AG04450 (cell line): ENCODE data around the gene KIT. TPM values are rescaled to one million over a fixed set of nuclear protein-coding genes. Genes with fewer than 3 reads are reported as not detected.

Experiments
- CTCF ChIA-PET: fragments of 300-600, 350-600 bp; formaldehyde crosslinking; extraction: SDS; loops from one replicate; lab custom pipeline; 2022; ENCODE audit warnings: antibody characterized with exemption, inconsistent platforms; lab: Charles Lee
- POLR2A ChIA-PET: fragments of 350-600 bp; formaldehyde crosslinking; extraction: SDS; loops from one replicate; lab custom pipeline; 2021; ENCODE audit warnings: antibody characterized with exemption, inconsistent platforms; lab: Yijun Ruan, JAX
- DNase-seq: peaks from one replicate; pipeline ENCODE4 v3.0.0-alpha.2; 2011; ENCODE audit warnings: low read depth, low spot score
- H3K27ac ChIP-seq: one replicate; pipeline ENCODE4 v1.5.1; 2012; ENCODE audit warnings: low read depth, low read length, control low read depth
- H3K27me3 ChIP-seq: one replicate; pipeline ENCODE4 v1.6.0; 2012; ENCODE audit warnings: low read length; ENCODE audit not compliant: control insufficient read depth, insufficient read depth
- H3K4me3 ChIP-seq: 2 replicates; pipeline ENCODE4 v1.5.1; 2011; ENCODE audit warnings: mild to moderate bottlenecking, low read depth, low read length, control low read depth
- H3K9me3 ChIP-seq: 2 replicates; pipeline ENCODE4 v1.5.1; 2012; ENCODE audit warnings: low read length; ENCODE audit not compliant: control insufficient read depth, insufficient read depth
- polyA plus RNA-seq: library from polyadenylated mRNA; depleted of rRNA; stranded (reverse); fragments of >200 nt; gene quantifications from 2 replicates; pipeline ENCODE4 v1.2.3, GENCODE V29; 2011
- TF ChIP-seq, protein P1 (sequence below): IDR thresholded peaks from 2 replicates; pipeline ENCODE4 v1.5.1; 2011; ENCODE audit warnings: low read depth, low read length, control low read depth, inconsistent platforms

Gene KIT
- polyA plus RNA-seq, 1 experiment: 0.07 TPM

DNA sequence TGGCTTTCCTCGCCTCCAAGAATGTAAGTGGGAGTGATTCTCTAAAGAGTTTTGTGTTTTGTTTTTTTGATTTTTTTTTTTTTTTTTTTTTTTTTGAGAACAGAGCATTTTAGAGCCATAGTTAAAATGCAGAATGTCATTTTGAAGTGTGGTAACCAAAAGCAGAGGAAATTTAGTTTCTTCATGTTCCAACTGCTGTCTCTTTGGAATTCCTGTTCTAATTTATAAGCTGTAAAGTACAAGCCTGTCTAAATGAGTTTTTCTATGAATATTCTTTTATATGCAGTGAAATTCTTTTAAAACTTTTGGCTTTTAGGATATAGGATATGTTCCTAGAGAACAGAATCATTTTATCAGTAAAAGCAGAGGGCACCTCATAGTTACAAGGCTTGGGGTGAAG is 74.2 kb downstream of the KIT start:
- TF ChIP-seq, protein P1, sequence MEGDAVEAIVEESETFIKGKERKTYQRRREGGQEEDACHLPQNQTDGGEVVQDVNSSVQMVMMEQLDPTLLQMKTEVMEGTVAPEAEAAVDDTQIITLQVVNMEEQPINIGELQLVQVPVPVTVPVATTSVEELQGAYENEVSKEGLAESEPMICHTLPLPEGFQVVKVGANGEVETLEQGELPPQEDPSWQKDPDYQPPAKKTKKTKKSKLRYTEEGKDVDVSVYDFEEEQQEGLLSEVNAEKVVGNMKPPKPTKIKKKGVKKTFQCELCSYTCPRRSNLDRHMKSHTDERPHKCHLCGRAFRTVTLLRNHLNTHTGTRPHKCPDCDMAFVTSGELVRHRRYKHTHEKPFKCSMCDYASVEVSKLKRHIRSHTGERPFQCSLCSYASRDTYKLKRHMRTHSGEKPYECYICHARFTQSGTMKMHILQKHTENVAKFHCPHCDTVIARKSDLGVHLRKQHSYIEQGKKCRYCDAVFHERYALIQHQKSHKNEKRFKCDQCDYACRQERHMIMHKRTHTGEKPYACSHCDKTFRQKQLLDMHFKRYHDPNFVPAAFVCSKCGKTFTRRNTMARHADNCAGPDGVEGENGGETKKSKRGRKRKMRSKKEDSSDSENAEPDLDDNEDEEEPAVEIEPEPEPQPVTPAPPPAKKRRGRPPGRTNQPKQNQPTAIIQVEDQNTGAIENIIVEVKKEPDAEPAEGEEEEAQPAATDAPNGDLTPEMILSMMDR: no peak
- Histone ChIP-seq H3K9me3 (no peaks in the 10 kb centered on the region), H3K4me3 (no peak overlapping the region), H3K27me3 (no peaks in the 10 kb centered on the region), H3K27ac (no peak overlapping the region)
- ChIA-PET CTCF (no interaction called here), POLR2A (no interaction called here)
- DNase-seq: no peak

GRCh38 chr4:54737421-54737820 is 79.7 kb downstream of the KIT start:
- H3K27me3 ChIP-seq: no peaks in the 10 kb centered on the region
- H3K9me3 ChIP-seq: no peaks in the 10 kb centered on the region
- DNase-seq: no peak
- H3K27ac ChIP-seq: no peak overlapping the region
- no peak overlapping the region for H3K4me3 ChIP-seq
- TF ChIP-seq, protein P1: no peak
- ChIA-PET POLR2A (no interaction called here), CTCF (no interaction called here)

DNA sequence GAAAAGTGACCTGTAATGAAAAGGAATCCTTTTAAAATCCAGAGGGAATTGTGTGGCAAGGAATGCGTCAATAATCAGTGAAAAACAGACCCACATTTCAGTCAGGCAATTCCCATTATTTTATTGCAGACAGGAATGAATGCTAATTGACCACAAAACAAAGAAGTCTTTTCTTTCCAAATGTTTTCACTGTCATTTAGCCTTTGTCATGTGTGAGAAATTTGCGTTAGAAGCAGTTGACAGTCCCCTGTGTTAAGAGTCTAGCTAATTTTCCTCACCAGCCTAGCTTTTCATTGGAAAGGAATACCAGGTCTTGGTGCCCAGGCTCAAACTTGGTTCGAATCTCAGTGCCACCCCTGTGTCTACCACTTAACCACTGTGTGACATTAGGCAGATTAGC is 83.4 kb downstream of the KIT start:
- ChIA-PET CTCF (no interaction called here), POLR2A (no interaction called here)
- no peaks in the 10 kb centered on the region for H3K27me3 ChIP-seq

GRCh38 chr4:54742636-54743399 is 85.1 kb downstream of the KIT start:
- DNase-seq: no peak
- no peaks in the 10 kb centered on the region for H3K9me3 ChIP-seq
- ChIA-PET POLR2A (no interaction called here), CTCF (no interaction called here)
- no peak overlapping the region for H3K4me3 ChIP-seq
- TF ChIP-seq, protein P1: no peak
- H3K27ac ChIP-seq: no peak overlapping the region
- no peaks in the 10 kb centered on the region for H3K27me3 ChIP-seq

More for the DNA sequence above, 83.4 kb downstream of the KIT start:
- no peak overlapping the region for H3K4me3 ChIP-seq
- H3K27ac ChIP-seq: no peak overlapping the region
- H3K9me3 ChIP-seq: no peaks in the 10 kb centered on the region
- no peak for DNase-seq
- TF ChIP-seq, protein P1: no peak

- ChIA-PET POLR2A (no interaction called here), CTCF (interaction anchor here (0.7 kb wide), 1 partner anchor 9 kb away, joined by 4 read pairs; no protein-coding TSS in a partner anchor)
- TF ChIP-seq, protein P1: no peak
- no peak overlapping the region for H3K4me3 ChIP-seq
- DNase-seq: no peak
- no peaks in the 10 kb centered on the region for H3K9me3 ChIP-seq
- no peaks in the 10 kb centered on the region for H3K27me3 ChIP-seq
- H3K27ac ChIP-seq: no peak overlapping the region
These were observed 85.8 kb downstream of the KIT start for GRCh38 chr4:54743562-54743961.
